Activated naive CD8-positive, alpha-beta T cell treated with anti-CD3 and anti-CD28 coated beads, Interleukin-2, amount 10 ng/mL, durations not matched to agents 7 days and 5 days (primary cell): ENCODE data around the gene C16orf95. TPM values are rescaled to one million over a fixed set of nuclear protein-coding genes. Genes with fewer than 3 reads are reported as not detected.

Source experiments
- ATAC-seq: fragments of 150-1000 bp; cut with Tn5 transposase; one replicate; pipeline ENCODE4 v1.10.0; 2021; ENCODE audit warnings: low read depth, moderate library complexity
- POLR2A ChIA-PET: fragments of 350-600 bp; sonication (Branson Sonifier 250); formaldehyde crosslinking; loops from one replicate; lab custom pipeline; 2021; ENCODE audit warnings: antibody characterized with exemption; lab: Charles Lee
- DNase-seq: peaks from one replicate; pipeline ENCODE4 v3.0.0; 2021
- H3K27ac Mint-ChIP-seq: one replicate; pipeline ENCODE4 v1.8.0; 2022; ENCODE audit warnings: mild to moderate bottlenecking, mixed read lengths
- H3K27me3 Mint-ChIP-seq: one replicate; pipeline ENCODE4 v1.8.0; 2022; ENCODE audit warnings: mild to moderate bottlenecking, moderate library complexity, mixed read lengths
- H3K36me3 Mint-ChIP-seq: one replicate; pipeline ENCODE4 v1.8.0; 2021; ENCODE audit warnings: mild to moderate bottlenecking, mixed read lengths
- H3K4me1 Mint-ChIP-seq: one replicate; pipeline ENCODE4 v1.8.0; 2021; ENCODE audit warnings: mixed read lengths
- H3K4me3 Mint-ChIP-seq: one replicate; pipeline ENCODE4 v1.8.0; 2022; ENCODE audit warnings: mild to moderate bottlenecking, moderate library complexity, mixed read lengths
- H3K9me3 Mint-ChIP-seq: one replicate; pipeline ENCODE4 v1.8.0; 2021; ENCODE audit warnings: mixed read lengths
- total RNA-seq, 2 experiments: library from RNA; stranded (reverse); gene quantifications; one replicate each; pipeline ENCODE4 v1.2.3, GENCODE V29; 2021

Gene C16orf95
- total RNA-seq, 2 experiments from 2014 or later: 4.9 to 8.0 TPM

DNA sequence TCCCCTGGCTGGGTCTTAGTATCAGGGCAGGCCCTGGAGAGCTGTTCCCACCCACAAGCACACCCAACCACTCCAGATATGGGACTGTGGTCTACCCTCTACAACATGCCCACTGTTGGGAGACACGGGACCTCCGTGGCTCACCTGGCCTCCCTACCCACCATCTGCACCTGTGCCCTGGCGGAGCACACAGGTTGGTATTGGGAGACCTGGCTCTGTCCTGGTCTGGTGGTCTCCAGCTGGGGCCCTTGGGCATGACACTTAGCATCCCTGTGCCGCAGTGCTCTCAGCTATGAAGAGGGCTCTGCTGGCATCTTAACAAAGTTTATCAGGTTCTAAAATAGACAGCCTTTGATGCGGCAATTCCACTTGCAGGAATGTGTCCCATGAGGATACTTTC, 5.8 kb downstream of the C16orf95 start:
- Mint-ChIP-seq H3K4me1 (peaks cover under 1% of the 10 kb centered on the region), H3K36me3 (peaks cover 4% of the 10 kb centered on the region)
- no peak for DNase-seq

DNA sequence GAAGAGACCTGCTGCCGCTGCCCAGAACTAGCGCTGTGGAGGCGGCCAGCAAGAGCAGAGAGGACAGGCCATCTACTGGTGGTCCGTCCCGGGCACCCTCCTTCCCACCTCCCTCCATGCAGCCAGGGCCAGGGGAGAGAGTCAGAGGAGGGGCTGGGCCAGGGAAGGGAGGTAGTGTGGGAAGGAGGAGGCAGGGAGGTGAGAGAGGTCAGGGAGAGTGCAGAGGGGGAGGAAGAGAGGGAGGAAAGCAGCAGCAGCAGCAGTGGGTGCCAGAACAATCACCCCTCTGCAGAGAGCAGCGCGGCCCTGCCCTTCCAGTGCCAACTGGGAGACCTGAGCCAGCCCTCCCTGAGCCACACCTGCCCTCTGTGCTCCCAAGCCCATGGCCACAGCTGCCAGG, 6.6 kb downstream of the C16orf95 start:
- ATAC-seq (no peak), DNase-seq (no peak)
- Mint-ChIP-seq H3K4me1 (no peaks in the 10 kb centered on the region), H3K9me3 (no peaks in the 10 kb centered on the region), H3K36me3 (peaks cover 4% of the 10 kb centered on the region), H3K4me3 (no peak overlapping the region), H3K27me3 (no peaks in the 10 kb centered on the region), H3K27ac (peak overlapping the region; percentile 60)
- POLR2A ChIA-PET: no interaction called here

More for the DNA sequence above, 5.8 kb downstream of the C16orf95 start:
- H3K9me3 Mint-ChIP-seq: no peaks in the 10 kb centered on the region
- no peak for ATAC-seq
- H3K27ac Mint-ChIP-seq: no peak overlapping the region
- no peaks in the 10 kb centered on the region for H3K27me3 Mint-ChIP-seq
- no peak overlapping the region for H3K4me3 Mint-ChIP-seq
- POLR2A ChIA-PET: no interaction called here

DNA sequence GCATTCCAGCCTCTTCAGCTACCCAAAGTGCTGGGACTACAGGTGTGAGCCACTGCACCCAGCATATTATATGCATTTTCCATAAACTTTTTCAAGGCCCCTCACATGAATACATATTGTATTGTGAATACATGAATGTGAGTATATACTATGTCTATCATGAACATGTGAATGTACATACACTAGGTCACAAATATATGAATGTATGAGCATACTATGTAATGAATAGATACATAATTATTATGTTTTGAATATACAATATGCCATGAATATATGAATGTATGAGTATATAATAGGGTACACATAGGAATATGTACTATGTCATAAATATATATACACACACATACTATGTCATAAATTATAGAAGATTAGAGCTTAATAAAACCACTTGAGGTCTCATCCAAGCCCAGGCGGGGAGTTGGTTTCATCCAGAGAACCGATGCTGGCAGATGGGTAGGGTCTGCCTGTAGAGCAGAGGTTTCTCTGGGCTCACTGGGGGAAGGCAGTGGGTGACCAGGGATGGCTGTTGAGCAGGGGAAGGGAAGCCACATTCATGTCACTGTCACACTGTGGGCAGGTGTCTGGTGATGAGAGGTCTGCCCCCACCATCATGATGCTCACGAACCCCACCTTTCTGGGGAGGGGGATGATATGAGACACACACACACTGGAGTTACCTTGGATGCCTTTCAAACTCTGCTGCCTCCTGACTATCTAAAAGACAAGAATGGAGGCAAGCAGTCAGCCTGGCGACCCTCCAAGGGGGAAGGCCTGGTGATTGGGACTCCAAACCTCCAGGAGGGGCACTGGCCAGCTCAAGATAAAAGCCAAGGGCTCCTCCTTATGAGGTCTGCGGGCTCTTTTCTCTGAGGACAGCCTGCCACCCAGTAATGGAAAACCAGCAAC, 7.3 kb downstream of the C16orf95 start:
- POLR2A ChIA-PET: no interaction called here
- H3K27ac Mint-ChIP-seq: peak overlapping the region; percentile 60
- no peak overlapping the region for H3K4me3 Mint-ChIP-seq
- H3K27me3 Mint-ChIP-seq: no peaks in the 10 kb centered on the region
- no peak for DNase-seq
- H3K4me1 Mint-ChIP-seq: peaks cover 1% of the 10 kb centered on the region
- ATAC-seq: no peak
- peaks cover 4% of the 10 kb centered on the region for H3K36me3 Mint-ChIP-seq
- no peaks in the 10 kb centered on the region for H3K9me3 Mint-ChIP-seq

DNA sequence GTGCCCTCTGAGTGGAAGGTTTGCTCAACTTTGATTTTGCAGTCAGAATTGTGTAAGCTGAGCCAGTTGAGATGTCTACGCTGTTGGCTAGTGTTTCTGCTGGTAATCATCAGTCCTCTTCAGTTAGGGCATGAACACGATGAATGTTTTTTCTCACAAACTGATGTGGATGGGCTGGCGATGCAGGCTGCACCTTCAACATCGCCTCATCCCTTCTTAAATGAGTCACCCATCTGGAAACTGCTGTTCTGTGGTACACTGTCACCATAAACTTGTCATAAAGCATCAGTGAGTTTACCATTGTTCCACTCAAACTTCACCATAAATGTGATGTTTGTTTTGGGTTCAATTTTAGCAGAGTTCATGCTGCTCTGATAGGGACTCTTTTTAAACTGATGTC, 8.4 kb downstream of the C16orf95 start:
- DNase-seq (no peak), ATAC-seq (no peak)
- no peaks in the 10 kb centered on the region for H3K9me3 Mint-ChIP-seq
- no peak overlapping the region for H3K4me3 Mint-ChIP-seq
- H3K4me1 Mint-ChIP-seq: peaks cover 10% of the 10 kb centered on the region
- POLR2A ChIA-PET: no interaction called here
- peaks cover 4% of the 10 kb centered on the region for H3K36me3 Mint-ChIP-seq
- no peaks in the 10 kb centered on the region for H3K27me3 Mint-ChIP-seq
- H3K27ac Mint-ChIP-seq: no peak overlapping the region

DNA sequence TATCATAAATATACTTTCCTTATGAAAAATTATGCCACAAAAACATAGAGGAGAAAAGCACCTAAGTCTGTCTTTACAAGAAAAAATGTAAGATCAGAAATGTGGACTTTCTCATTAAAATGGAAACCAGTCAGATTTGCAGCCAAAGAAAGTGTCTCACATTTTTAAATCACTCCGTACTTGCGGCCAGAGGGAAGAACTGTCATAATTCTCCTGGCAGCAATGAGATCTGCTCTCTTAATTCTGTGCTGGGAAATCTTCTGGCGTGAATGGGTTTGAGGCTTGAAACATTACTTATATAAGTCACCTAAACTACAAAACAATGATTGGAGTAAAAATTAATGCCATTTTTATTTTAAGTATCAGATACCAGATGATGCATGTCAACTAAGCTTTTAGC, 10.7 kb downstream of the C16orf95 start:
- H3K27ac Mint-ChIP-seq: no peak overlapping the region
- no peaks in the 10 kb centered on the region for H3K27me3 Mint-ChIP-seq
- H3K4me1 Mint-ChIP-seq: peaks cover 18% of the 10 kb centered on the region
- POLR2A ChIA-PET: no interaction called here
- DNase-seq (no peak), ATAC-seq (no peak)
- H3K36me3 Mint-ChIP-seq: peaks cover 10% of the 10 kb centered on the region
- H3K4me3 Mint-ChIP-seq: no peak overlapping the region
- no peaks in the 10 kb centered on the region for H3K9me3 Mint-ChIP-seq

DNA sequence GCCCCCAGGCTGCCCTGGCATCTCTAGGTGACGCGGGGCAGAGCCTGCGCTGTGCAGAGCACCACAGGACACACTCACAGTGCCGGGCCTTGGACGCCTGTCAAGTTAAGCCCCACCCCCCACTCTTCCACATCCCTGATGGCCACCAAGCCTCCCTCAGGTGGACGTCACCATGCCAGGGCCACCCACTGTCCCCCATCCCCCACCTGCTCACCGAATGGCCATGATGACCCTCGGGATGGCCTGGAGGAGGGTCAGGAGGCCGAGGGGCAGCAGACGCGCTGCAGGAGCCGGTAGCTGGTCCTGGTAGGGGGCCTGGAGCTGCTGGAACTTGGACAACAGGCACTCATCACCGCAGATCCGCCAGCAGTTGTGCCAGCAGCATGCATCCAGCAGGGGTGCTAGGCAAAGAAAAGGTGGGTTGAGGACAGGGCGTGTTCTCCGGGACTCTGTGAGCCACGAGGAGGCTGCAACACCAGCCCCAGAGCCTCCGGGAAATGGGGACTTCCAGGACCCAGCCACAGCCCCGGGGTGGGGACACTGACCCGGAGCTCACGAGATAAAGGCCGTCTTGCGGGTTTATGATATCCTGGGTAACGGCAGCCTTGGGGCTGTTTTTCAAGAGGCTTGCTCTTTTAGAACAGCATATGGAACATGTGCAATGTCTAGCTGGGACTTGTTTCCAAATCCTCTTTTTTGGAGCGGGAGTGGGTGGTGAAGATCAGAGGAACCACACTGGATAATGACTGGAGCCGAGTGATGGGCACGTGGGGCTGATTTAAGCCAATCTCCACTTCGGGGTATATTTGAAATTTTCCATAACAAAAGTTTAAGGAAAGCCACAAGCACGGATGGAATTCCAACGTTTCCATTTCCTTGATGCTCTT, 11.4 kb downstream of the C16orf95 start:
- POLR2A ChIA-PET: interaction anchor here (1.2 kb wide), 1 partner anchor 11 kb away, joined by 4 read pairs; the partner anchor contains the start of gene C16orf95
- H3K36me3 Mint-ChIP-seq: peaks cover 10% of the 10 kb centered on the region
- no peaks in the 10 kb centered on the region for H3K27me3 Mint-ChIP-seq
- DNase-seq (no peak), ATAC-seq (no peak)
- H3K4me1 Mint-ChIP-seq: peaks cover 18% of the 10 kb centered on the region
- H3K9me3 Mint-ChIP-seq: no peaks in the 10 kb centered on the region
- H3K27ac Mint-ChIP-seq: no peak overlapping the region
- no peak overlapping the region for H3K4me3 Mint-ChIP-seq

DNA sequence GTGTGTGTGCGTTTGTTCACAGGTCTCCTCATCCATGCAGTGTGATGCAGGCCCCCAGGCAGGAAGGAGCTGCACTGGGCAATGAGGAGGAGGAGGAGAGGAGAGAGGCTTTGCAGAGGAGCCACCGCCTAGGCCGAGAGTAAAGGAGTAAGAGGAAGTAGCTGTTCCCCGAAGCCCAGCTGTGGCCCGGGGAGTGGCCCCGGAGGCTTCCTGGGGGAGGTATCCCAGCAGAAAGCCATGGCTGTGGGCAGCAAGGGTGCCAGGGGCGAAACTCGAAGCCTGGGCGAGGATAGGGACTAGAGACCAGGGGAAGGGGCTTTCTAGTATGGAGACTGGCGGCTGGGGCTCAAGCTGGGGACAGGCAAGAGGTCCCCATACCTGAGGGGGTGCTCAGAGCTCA, 12.2 kb downstream of the C16orf95 start:
- no peak for ATAC-seq

DNA sequence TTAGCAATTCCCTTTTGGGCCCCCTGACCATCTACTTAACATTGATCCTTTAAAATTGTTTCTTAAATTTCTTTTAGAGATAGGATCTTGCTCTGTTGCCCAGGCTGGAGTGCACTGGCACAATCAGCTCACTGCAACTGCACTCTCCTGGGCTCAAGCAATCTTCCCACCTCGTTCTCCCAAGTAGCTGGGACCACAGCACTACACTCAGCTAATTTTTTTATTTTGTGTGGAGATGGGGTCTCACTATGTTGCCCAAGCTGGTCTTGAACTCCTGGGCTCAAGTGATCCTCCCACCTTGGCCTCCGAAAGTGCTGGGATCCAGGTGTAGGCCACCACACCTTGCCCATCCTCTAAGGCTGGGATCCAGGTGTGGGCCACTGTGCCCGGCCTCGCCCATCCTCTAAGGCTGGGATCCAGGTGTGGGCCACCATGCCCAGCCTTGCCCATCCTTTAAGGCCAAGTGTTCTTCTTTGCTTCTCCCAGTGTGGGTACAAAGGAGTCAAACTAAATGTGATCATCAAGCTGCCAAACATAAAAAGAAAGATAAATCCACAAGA, 13.2 kb downstream of the C16orf95 start:
- Mint-ChIP-seq H3K4me1 (peaks cover 18% of the 10 kb centered on the region), H3K36me3 (peaks cover 10% of the 10 kb centered on the region), H3K4me3 (no peak overlapping the region), H3K9me3 (no peaks in the 10 kb centered on the region), H3K27me3 (no peaks in the 10 kb centered on the region), H3K27ac (peak overlapping the region; percentile 83)
- DNase-seq: no peak
- POLR2A ChIA-PET: interaction anchor here (2.0 kb wide), 1 partner anchor 13 kb away, joined by 9 read pairs; the partner anchor contains the start of gene C16orf95
- no peak for ATAC-seq

More for the DNA sequence above, 12.2 kb downstream of the C16orf95 start:
- no peaks in the 10 kb centered on the region for H3K27me3 Mint-ChIP-seq
- H3K4me1 Mint-ChIP-seq: peaks cover 18% of the 10 kb centered on the region
- H3K9me3 Mint-ChIP-seq: no peaks in the 10 kb centered on the region
- POLR2A ChIA-PET: interaction anchor here (1.2 to 2.0 kb wide), 2 partner anchors 12 kb away, joined by 4 to 9 read pairs; partner anchors contain the start of gene C16orf95
- no peak overlapping the region for H3K4me3 Mint-ChIP-seq
- no peak for DNase-seq
- peak overlapping the region; percentile 66 for H3K27ac Mint-ChIP-seq
- peaks cover 10% of the 10 kb centered on the region for H3K36me3 Mint-ChIP-seq

DNA sequence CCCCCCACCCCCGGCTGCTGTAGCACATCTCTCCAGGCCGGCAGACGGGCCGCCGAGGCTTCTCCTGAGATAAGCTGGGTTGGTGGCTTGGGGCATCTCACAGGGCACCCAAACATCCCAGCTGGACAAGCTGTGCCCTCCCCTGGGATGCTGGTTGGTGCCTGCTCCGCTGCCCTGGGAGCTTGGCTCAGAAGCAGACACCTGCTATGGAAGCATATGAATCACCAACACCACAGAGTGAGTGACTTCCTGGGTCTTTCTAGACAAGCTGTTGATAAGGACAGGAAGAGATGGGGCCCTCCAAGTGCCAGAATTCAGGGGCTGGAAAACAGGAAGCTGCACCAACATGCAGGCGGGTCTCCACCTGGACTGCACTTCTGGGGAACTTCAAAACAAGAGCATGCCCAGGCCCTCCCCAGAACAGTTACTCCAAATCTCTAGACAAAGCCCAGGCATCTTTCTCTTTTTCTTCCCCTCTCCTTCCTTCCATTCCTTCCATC, 13.7 kb downstream of the C16orf95 start:
- Mint-ChIP-seq H3K27ac (peak overlapping the region; percentile 83), H3K27me3 (no peaks in the 10 kb centered on the region), H3K9me3 (no peaks in the 10 kb centered on the region), H3K4me1 (peaks cover 18% of the 10 kb centered on the region), H3K36me3 (peaks cover 7% of the 10 kb centered on the region), H3K4me3 (peak overlapping the region; percentile 47)
- DNase-seq: no peak
- POLR2A ChIA-PET: interaction anchor here (2.0 kb wide), 1 partner anchor 13 kb away, joined by 9 read pairs; the partner anchor contains the start of gene C16orf95
- peak; percentile 60 for ATAC-seq

DNA sequence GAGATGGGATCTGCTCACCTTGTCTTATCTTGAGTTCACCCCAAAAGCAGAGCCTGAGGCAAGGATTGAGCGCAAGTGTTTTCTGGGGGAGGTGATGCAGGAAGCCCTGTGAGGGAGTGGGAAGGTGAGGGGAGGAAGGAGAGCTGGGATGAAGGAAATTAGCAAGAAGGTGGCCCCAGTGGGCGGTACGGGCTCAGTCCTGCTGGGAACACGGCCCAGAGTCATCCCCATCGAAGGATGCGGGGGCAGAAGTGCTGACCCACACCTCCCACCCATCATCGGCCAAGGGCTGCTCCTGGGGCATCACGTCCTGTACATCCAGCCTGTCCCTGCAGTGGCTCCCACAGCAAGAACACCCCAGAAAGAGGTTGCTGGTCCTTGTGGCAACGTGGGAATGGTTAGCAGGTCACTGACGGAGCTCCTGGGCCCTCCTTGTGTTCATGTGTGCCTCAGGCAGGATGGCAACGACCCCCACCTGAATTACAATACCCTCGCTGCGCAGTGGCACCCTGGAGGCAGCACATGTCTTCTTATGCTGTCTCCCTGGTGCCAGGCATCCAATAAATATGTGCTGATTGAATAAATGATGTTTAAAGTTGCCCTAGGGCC, 18.2 kb downstream of the C16orf95 start:
- Mint-ChIP-seq H3K27me3 (no peaks in the 10 kb centered on the region), H3K36me3 (peaks cover 10% of the 10 kb centered on the region), H3K4me3 (no peak overlapping the region), H3K9me3 (no peaks in the 10 kb centered on the region), H3K4me1 (peaks cover 11% of the 10 kb centered on the region), H3K27ac (no peak overlapping the region)
- POLR2A ChIA-PET: no interaction called here
- ATAC-seq: no peak
- no peak for DNase-seq

DNA sequence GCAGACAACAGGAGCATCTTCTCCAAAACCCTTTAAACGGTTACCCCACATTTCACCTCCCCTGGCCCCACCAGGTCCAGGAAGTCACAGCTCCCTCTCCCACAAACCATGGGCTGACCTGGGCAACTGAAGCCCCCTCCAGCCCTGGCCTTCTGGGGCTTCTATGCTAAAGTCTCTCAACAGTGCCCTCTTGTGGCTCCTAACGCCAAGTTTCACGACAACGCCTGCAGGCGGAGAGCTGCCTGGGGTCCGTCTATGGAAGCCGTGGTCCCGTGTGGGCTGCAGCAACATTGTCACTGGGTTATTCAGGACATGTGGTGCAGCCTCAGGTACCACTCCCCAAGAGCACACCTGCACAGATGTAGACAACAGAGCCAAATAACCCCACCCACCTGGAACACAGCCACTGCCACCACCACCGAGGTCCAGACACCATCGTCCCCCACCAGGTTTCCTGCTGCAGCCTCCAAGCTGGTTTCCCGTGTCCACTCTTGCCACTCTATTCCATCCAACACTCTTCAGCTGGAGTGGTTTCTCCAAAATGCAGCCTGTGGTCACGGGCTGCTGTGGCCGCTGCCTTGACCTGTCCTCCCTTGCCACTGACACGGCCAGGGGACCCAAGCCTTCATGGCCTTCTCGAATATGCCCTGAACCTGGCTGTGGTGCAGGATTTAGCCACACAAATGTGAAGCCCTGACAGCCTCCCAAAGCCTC, 19.1 kb downstream of the C16orf95 start:
- Mint-ChIP-seq H3K27ac (no peak overlapping the region), H3K9me3 (no peaks in the 10 kb centered on the region), H3K27me3 (no peaks in the 10 kb centered on the region), H3K4me3 (no peak overlapping the region), H3K4me1 (peaks cover 4% of the 10 kb centered on the region), H3K36me3 (peaks cover 8% of the 10 kb centered on the region)
- POLR2A ChIA-PET: no interaction called here
- ATAC-seq (no peak), DNase-seq (no peak)

DNA sequence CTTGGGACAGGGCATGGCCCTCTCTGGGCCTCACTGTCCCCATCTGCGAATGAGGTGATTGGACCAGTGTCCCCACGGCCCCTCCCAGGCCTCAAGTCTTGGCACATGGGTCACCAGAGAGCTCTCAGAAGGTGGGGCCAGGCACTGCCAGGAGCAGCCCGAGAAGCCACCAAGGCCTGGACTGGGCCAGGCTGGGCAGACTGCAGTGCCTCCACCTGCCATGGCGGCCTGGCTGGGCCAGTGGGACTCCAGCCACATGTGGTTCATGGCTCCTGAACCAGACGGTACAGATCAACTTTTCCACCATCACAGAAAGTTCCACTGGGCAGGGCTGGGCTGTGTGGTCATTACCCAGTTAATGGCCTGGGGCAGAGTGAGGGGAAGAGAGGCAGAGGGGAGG, 19.8 kb downstream of the C16orf95 start:
- no peak overlapping the region for H3K27ac Mint-ChIP-seq

More for the DNA sequence above, 19.8 kb downstream of the C16orf95 start:
- Mint-ChIP-seq H3K36me3 (peaks cover 11% of the 10 kb centered on the region), H3K27me3 (no peaks in the 10 kb centered on the region), H3K9me3 (no peaks in the 10 kb centered on the region), H3K4me3 (no peak overlapping the region), H3K4me1 (peaks cover 4% of the 10 kb centered on the region)
- ATAC-seq (no peak), DNase-seq (no peak)
- POLR2A ChIA-PET: no interaction called here
